ENCODE results near the gene SHISA8. TPM values are rescaled to one million over a fixed set of nuclear protein-coding genes. Genes with fewer than 3 reads are reported as not detected.

Gene SHISA8
- polyA plus RNA-seq, 1 donor from 2014 or later = 0.62 TPM

GRCh38 chr22:41899110-41899509 lies 15.8 kb downstream of the SHISA8 start (continued):
- TF ChIP-seq POLR2AphosphoS5 (IDR thresholded peaks at IDR 0.05) (no peak), SMC3 (conservative IDR thresholded peaks at IDR 0.05; ENCODE audit: poor library complexity) (no peak), TAF1 (IDR thresholded peaks at IDR 0.05; ENCODE audit: low read depth) (no peak)

- no peak overlapping the region for H3K4me3 ChIP-seq (ENCODE audit: low read length)
- H2AFZ ChIP-seq (ENCODE audit: low read depth, low read length) = no peak overlapping the region
- H3K9ac ChIP-seq (ENCODE audit: low read length) = no peak overlapping the region
- no peak overlapping the region for H3K4me2 ChIP-seq (ENCODE audit: low read length)
- no peaks in the 10 kb centered on the region for H4K20me1 ChIP-seq (ENCODE audit: insufficient read depth)
- no peaks in the 10 kb centered on the region for H3K27me3 ChIP-seq (ENCODE audit: insufficient read depth, low read depth, low read length)
- no peaks in the 10 kb centered on the region for H3F3A ChIP-seq (ENCODE audit: insufficient read depth, low read length, poor library complexity, severe bottlenecking)
- no peaks in the 10 kb centered on the region for H3K9me2 ChIP-seq (ENCODE audit: insufficient read depth, low read length)
- no peak overlapping the region for H3K27ac ChIP-seq (ENCODE audit: low read length)
- no peaks in the 10 kb centered on the region for H3K79me2 ChIP-seq (replicated peaks; ENCODE audit: insufficient read depth, low read length)
- peaks cover 5% of the 10 kb centered on the region for H3K36me3 ChIP-seq (ENCODE audit: insufficient read depth, low read length)
- H3K9me3 ChIP-seq (ENCODE audit: low read length) = no peaks in the 10 kb centered on the region
- TF ChIP-seq POLR2AphosphoS5 (IDR thresholded peaks at IDR 0.05) = no peak
- TF ChIP-seq EZH2 (IDR thresholded peaks at IDR 0.05; ENCODE audit: borderline replicate concordance, insufficient read depth, low read length, poor library complexity, severe bottlenecking) = no peak
- TF ChIP-seq TAF1 (IDR thresholded peaks at IDR 0.05; ENCODE audit: low read depth) = no peak
- TF ChIP-seq MXI1 (conservative IDR thresholded peaks at IDR 0.05; ENCODE audit: poor library complexity, severe bottlenecking) = no peak
- no peak for TF ChIP-seq EP300 (conservative IDR thresholded peaks at IDR 0.05; ENCODE audit: poor library complexity, severe bottlenecking)
- TF ChIP-seq REST (IDR thresholded peaks at IDR 0.05; ENCODE audit: borderline replicate concordance) = no peak
- no peak for TF ChIP-seq SMC3 (conservative IDR thresholded peaks at IDR 0.05; ENCODE audit: poor library complexity)
- no peak for TF ChIP-seq RAD21 (conservative IDR thresholded peaks at IDR 0.05)
- TF ChIP-seq CTCF (IDR thresholded peaks at IDR 0.05; ENCODE audit: poor library complexity, severe bottlenecking) = no peak
These were observed 16.2 kb downstream of the SHISA8 start for GRCh38 chr22:41898645-41899044.

GRCh38 chr22:41893591-41894375 lies 21.1 kb downstream of the SHISA8 start:
- H3K4me2 ChIP-seq (ENCODE audit: low read length) = no peak overlapping the region
- no peaks in the 10 kb centered on the region for H3K9me2 ChIP-seq (ENCODE audit: insufficient read depth, low read length)
- H3K27me3 ChIP-seq (ENCODE audit: insufficient read depth, low read depth, low read length) = no peaks in the 10 kb centered on the region
- H3K36me3 ChIP-seq (ENCODE audit: insufficient read depth, low read length) = peaks cover 6% of the 10 kb centered on the region
- H3F3A ChIP-seq (ENCODE audit: insufficient read depth, low read length, poor library complexity, severe bottlenecking) = no peaks in the 10 kb centered on the region
- TF ChIP-seq SMC3 (conservative IDR thresholded peaks at IDR 0.05; ENCODE audit: poor library complexity) (no peak), RAD21 (conservative IDR thresholded peaks at IDR 0.05) (no peak), REST (IDR thresholded peaks at IDR 0.05; ENCODE audit: borderline replicate concordance) (no peak), MXI1 (conservative IDR thresholded peaks at IDR 0.05; ENCODE audit: poor library complexity, severe bottlenecking) (no peak), POLR2AphosphoS5 (IDR thresholded peaks at IDR 0.05) (no peak), EZH2 (IDR thresholded peaks at IDR 0.05; ENCODE audit: borderline replicate concordance, insufficient read depth, low read length, poor library complexity, severe bottlenecking) (no peak), TAF1 (IDR thresholded peaks at IDR 0.05; ENCODE audit: low read depth) (no peak), EP300 (conservative IDR thresholded peaks at IDR 0.05; ENCODE audit: poor library complexity, severe bottlenecking) (no peak), CTCF (IDR thresholded peaks at IDR 0.05; ENCODE audit: poor library complexity, severe bottlenecking) (no peak)
- H3K9me3 ChIP-seq (ENCODE audit: low read length) = no peaks in the 10 kb centered on the region
- H3K9ac ChIP-seq (ENCODE audit: low read length) = no peak overlapping the region
- H3K4me3 ChIP-seq (ENCODE audit: low read length) = no peak overlapping the region
- no peaks in the 10 kb centered on the region for H3K79me2 ChIP-seq (replicated peaks; ENCODE audit: insufficient read depth, low read length)
- H2AFZ ChIP-seq (ENCODE audit: low read depth, low read length) = no peak overlapping the region
- H4K20me1 ChIP-seq (ENCODE audit: insufficient read depth) = no peaks in the 10 kb centered on the region
- H3K27ac ChIP-seq (ENCODE audit: low read length) = no peak overlapping the region

Data from neural cell (in vitro differentiated cells).